GM19397 (cell line): ENCODE measurements around the gene MLN.
"Not testable (repeated sequence)": the region's sequence is repeated elsewhere in the genome, so short reads cannot be mapped to it uniquely, and the experiment has no call there.

Experiments
- ATAC-seq: cut with Tn5 transposase; IDR thresholded peaks from one replicate; pipeline ENCODE4 v1.9.1; 2021; ENCODE audit warnings: mild to moderate bottlenecking, moderate library complexity; ENCODE audit not compliant: unreplicated experiment

Gene MLN

GRCh38 chr6:33836806-33837469, 33.1 kb upstream of the MLN start:
- ATAC-seq = no peak

GRCh38 chr6:33834401-33835392, 30.9 kb upstream of the MLN start:
- no peak for ATAC-seq

GRCh38 chr6:33833599-33833998, 29.8 kb upstream of the MLN start:
- ATAC-seq = no peak

GRCh38 chr6:33832831-33833230, 29.0 kb upstream of the MLN start:
- ATAC-seq = not testable (repeated sequence)

DNA sequence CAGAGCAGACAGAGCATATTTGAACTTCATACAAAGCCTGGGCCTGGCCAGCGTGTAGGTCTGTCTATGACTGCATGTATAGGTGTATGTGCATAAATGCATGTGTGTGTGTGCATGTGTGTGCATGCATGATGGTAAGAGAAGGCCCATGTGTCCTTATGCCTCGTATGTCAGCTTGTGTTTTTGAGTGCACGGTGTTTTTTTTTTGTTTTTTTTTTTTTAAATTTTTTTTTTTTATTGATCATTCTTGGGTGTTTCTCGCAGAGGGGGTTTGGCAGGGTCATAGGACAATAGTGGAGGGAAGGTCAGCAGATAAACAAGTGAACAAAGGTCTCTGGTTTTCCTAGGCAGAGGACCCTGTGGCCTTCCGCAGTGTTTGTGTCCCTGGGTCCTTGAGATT, 27.9 kb upstream of the MLN start:
- not testable (repeated sequence) for ATAC-seq

DNA sequence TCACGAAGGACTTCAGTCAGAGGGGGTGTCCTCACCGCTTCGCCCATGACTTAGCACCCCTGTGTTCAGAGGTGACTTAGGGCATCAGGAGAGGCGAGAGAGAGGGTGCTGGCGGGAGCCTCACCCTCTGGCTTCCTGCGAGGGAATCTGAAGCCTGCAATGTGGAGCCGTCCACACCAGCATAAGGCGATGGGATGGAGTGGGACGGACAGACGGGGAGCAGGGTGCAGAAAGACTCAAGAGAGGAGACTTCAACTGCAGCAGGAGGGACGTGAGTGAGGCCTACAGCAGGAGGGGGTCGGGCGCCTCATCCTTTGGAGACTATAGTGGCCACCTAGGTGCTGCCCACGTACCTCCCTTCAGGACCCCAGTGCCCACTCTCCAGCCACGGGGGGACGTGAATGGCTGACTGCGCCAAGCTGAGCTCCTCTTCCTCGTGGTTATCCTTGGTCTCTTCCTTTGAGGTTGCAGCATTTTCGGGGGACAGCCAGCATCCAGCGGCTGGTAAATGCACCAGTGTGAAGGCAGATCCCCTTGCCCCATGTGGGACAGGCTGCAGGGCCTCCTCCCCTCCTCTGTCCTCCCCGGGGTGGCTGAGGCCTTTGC, 26.9 kb upstream of the MLN start:
- ATAC-seq = no peak

DNA sequence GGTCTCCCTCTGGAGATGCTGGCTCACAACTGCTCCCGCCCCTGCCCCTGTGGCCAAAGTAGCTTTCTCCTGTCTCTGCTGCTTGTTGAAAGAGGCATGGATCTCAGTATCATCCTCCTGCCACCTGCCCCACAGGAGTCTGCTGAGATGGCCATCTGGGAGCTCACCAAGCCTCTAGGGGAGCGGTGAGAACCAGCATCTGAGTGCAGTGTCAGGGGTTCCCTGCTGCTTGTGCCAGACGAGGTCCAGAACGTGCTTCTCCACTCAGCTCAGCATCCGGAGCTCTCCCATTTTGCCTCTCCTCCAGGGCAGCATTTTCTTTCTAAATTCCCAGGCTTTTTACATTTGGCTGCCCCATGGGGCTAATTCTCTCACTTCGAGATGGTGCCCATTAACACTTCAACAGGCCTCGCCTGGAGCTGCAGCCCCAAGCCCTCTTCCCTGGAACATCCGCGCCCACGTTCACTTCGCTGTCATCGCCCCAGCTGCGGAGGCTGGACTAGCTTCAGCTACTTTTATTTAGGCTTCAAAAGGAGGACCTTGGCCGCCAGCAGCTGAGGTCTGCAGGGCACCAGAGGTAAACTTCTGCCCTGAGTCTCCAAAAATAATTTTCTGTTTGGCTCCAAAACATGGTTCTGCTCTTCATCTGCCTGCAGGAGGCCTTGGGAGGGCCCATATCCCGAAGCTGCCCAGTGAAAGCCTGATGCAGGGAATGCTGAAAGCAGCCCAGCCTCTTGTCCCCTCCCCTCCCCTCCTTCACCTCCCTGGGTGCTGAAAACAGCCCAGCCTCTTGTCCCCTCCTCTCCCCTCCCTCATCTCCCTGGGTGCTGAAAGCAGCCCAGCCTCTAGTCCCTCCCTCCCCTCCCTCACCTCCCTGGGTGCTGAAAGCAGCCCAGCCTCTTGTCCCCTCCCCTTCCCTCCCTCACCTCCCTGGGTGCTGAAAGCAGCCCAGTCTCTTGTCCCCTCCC, 25.2 kb upstream of the MLN start:
- no peak for ATAC-seq

- no peak for ATAC-seq
Measured at GRCh38 chr6:33828452-33828763, 24.6 kb upstream of the MLN start.

DNA sequence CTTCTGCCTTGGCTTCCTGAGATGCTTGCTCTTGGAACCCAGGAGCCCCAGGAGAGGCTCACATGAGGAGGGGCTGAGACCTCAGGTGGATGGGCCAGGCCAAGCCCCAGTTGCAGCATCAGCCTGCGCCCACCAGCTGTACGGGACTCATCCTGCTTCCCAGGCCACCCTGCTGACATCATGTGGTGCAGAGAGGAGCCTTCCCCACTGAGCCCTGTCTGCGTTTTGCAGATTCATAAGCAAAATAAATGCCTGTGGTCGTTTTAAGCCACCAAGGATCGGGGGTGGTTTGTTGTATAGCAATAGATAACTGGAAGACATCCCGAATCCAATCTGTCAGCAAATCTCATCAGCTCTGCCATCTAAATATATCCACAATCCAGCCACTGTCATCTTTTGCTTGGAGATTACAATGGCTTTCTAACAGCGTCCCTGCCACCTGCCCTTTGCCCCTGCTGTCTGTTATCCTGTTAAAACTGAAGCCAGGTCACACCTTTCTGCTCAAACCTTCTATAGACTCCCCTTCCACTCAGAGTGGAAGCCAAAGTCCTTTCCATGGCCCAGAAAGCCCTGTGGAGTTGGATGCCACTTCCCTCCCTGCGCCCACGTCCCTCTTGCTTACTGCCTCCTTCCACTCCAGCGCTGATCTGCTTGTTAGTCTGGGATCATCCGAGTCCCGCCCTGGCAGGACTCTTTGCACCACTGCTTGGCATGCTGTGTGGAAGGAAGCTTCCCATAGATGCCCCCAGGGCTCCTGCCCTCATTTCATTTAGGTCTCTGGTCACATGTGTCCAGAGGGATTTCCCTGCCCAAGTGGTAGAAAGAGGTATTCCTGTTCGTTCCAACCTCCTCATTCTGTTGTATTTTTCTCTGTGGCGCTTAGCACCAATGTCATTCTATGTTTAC, 24.0 kb upstream of the MLN start:
- ATAC-seq = no peak

DNA sequence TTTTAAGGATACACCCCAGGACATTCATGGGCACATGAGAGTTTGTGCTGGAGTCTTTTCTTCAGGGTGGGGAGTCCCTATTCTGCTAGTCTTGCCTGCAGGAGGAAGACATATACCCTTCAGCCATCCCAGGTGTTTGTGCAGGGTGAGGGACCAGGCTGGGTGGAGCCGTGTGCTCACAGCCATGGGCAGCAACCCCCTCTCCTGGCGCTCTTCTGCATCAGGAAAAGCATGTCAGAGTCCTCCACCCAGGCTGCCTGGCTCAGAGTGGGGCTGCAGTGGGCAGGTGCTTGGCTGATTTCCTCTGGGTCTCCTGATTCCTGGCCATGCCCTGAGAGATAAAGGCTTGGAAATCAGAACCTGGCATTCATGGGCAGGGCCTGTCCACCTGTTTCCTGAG, 22.7 kb upstream of the MLN start:
- ATAC-seq = no peak

DNA sequence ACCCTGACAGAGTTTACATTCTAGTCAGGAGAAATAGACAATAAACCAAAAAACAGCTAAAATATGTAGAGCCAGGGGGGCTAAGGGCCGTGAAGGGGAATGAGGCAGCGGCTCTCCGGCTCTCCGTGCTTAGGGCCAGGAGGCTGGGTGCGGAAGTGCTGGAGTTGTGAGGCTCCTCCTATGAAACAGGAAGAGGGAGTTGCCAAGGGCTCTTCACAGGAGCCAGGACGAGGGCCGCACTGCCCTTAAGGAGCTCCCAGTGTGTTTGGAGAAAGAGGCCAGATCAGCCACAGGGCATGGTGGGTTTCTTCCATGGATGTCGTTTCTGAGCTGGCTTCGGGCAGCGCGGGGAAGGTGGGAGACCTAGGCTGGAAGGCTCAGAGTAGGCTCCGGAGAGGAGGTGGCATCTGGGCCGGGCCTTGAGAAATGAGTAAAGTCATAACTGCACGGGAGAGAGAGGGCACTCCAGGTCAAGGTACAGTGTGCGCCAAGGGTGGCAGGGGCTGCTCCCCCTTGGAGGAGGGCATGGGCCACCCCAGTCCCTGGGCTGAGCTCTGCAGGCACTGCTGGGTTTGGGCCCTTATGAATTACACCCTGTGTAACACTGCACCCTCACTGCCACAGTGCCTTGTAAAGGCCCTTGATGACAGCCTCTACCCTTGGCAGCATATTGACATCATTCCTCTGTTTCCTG, 20.8 kb upstream of the MLN start:
- no peak for ATAC-seq

DNA sequence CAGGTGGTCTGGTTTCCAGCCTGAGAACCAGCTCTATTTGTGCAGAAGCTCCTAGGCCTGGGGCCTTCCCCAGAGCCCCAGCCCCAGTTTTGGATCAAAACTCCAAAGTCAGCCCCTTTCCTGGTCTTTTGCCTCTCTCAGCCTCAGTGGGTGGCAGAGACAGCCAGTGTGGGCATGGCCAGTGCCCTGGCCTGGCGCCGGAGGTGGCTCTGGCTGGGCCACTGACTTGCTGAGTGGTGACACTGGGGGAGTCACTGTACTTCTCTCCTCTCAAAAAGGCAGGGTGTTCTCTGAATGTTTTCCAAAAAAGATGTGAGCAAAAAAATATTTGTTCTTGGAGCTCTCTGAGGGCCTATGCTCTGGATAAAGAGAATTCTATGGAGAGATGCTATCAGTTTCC, 20.0 kb upstream of the MLN start:
- no peak for ATAC-seq

- no peak for ATAC-seq
Measured at GRCh38 chr6:33822575-33823395, 19.0 kb upstream of the MLN start.

DNA sequence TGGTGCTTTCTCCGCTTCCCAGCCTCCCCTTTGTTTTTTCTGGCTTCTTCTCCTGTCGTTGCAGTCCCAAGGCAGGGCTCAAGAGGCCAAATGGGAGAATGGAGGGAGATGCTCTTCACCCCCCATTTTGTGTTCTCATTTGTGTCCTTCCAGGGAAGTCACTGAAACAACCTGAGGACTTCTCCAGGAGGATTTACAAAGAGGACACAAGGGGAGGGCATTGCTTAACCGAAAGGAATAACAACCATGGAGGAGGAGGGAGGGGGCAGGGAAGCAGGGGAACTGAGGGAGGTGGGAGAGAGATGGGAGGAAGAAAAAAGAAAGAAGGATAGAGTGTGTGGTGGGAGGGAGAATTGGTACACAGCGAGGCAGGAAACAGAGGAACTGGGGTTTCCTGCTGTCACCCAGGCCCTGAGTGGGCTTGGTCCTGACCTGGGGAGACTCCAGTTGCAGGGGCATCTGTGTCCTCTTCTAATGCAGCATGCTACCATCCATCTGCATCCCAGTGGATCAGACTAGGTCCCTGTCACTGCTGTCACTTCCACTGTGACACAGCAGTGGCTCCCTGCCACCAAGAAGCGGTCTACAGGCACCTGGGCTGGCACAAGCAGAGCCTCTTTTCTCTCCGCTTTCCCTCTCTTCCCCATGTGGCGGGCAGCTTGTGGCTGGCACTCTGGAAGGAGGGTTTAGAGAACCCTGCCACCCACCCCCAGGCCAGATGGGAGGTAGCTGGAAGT, 17.1 kb upstream of the MLN start:
- no peak for ATAC-seq

DNA sequence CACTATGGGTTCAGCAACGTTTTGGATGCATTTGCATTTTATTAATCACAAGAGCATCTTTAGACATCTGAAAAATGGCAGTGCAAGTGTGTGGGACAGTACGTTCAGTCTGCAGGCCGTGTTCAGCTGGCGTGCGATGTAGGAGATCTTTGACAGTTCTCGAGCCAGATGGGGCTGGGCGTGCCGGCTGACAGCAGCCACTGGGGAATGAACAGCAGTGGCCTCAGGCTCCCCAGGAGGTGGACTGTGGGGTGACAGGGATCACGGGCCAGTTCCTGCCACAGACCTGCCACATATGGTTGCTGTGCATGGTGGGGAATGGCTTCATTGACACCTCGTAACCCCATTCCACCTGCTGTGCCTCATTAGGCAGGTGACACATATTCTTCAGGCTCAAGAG, 16.4 kb upstream of the MLN start:
- no peak for ATAC-seq

DNA sequence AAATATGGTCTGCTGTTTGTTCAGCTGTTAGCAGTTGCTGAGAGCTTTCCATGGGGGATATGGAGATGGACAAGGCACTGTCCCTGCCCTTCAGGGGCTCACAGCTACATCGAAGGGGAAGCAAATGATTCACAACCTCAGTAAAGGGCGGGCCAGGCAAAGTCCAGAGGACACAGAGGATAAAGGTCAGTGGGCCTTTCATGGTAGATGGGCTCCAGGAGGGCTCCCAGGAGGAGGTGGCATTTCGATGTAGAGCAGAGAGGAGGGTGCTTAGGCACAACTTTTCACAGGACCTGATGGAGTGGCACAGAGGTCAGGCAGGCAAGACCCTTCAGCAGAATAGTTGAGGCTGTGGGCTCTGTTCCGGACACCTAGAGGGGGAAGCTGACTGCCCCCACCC, 15.2 kb upstream of the MLN start:
- ATAC-seq = no peak

DNA sequence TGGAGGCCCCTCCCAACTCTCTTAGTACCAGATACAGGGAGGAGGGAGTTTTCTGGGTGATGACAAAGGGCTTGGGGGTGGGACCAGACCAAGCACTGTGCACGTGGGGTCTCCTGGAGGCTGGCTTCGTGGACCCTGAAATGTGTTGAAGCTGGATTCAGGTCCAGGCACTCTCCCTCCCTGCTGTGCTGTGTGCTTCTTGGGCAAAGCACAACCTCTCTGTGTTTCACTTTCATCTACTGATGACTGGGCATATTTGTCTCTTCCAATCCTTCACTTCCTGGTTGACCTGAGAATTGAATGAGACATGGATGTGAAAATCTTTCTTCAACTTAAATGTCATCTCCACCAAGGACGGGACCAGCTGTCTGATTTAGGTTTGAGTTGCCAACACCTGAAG, 14.5 kb upstream of the MLN start:
- no peak for ATAC-seq

GRCh38 chr6:33817489-33817888, 13.7 kb upstream of the MLN start:
- ATAC-seq = no peak
